K562 (cell line): ENCODE data around the gene TMEM273. TPM values are rescaled to one million over a fixed set of nuclear protein-coding genes. Genes with fewer than 3 reads are reported as not detected.

ENCODE experiments used
- CREB3L1 ChIP-seq: fragments of 450-650 bp; IDR thresholded peaks from 2 replicates; pipeline ENCODE4 v1.6.1; 2014; ENCODE audit warnings: low read depth, mild to moderate bottlenecking, moderate library complexity, borderline replicate concordance
- CTBP1 ChIP-seq: fragments of 450-650 bp; IDR thresholded peaks from 2 replicates; pipeline ENCODE4 v1.6.1; 2016; ENCODE audit warnings: borderline replicate concordance
- DACH1 ChIP-seq: fragments of 450-650 bp; IDR thresholded peaks from 2 replicates; pipeline ENCODE4 v1.6.1; 2018; ENCODE audit not compliant: partially characterized antibody
- E2F3 ChIP-seq: fragments of 250-450 bp; sonication (Bioruptor Pico); IDR thresholded peaks from 2 replicates; pipeline ENCODE4 v1.4.0; 2020; ENCODE audit warnings: mild to moderate bottlenecking
- MBD1 ChIP-seq: fragments of 250-450 bp; sonication (Bioruptor Pico); IDR thresholded peaks from 2 replicates; pipeline ENCODE4 v1.8.0; 2022; ENCODE audit warnings: inconsistent platforms
- MYC ChIP-seq, 2 experiments: fragments of 250-450 bp in 1 of 2; sonication (Bioruptor Pico) in 1 of 2; IDR thresholded peaks; 2 replicates each; pipeline versions ENCODE4 v1.5.1 to v1.6.1; 2012 to 2021; ENCODE audit warnings: low read depth in 2 of 2, borderline replicate concordance in 1 of 2, improper control_type of control experiment in 1 of 2, low read length in 1 of 2, mild to moderate bottlenecking in 1 of 2, moderate library complexity in 1 of 2
- XRCC4 ChIP-seq: IDR thresholded peaks from one replicate; pipeline ENCODE4 v1.6.1; 2011; ENCODE audit not compliant: insufficient read depth, insufficient read length; ENCODE audit errors: extremely low read depth
- ZC3H11A ChIP-seq: IDR thresholded peaks from 2 replicates; pipeline ENCODE4 v1.6.1; 2012; ENCODE audit warnings: low read depth, low read length, improper control_type of control experiment
- ZNF174 ChIP-seq: fragments of 250-450 bp; sonication (Bioruptor Pico); IDR thresholded peaks from 2 replicates; pipeline ENCODE4 v1.4.0; 2020; ENCODE audit warnings: mild to moderate bottlenecking
- ZSCAN29 ChIP-seq: fragments of 450-650 bp; IDR thresholded peaks from 2 replicates; pipeline ENCODE4 v1.6.1; 2017
- polyA plus RNA-seq, 8 experiments: library from polyadenylated mRNA; depleted of rRNA in 4 of 8; stranded (reverse) in 5 of 8; unstranded in 3 of 8; fragments of >200 nt; fragmentation: Nextera tagmentation in 2 of 8; fragmentation: Illumina TruSeq in 1 of 8; extraction: Ambion mirVana in 2 of 8; extraction: Trizol in 1 of 8; gene quantifications; 2 replicates each; pipeline versions ENCODE4 v1.2.1 to v1.2.3, GENCODE V29; 2011 to 2014; ENCODE audit warnings: inconsistent platforms in 1 of 8, missing spikeins in 1 of 8
- total RNA-seq, 7 experiments: library from RNA; depleted of rRNA in 6 of 7; stranded (reverse); fragments of >200 nt in 6 of 7; fragmentation: Illumina TruSeq in 2 of 7; extraction: Trizol in 2 of 7; gene quantifications; 2 replicates each; pipeline versions ENCODE4 v1.2.1 to v1.2.3, GENCODE V29; 2011 to 2021; ENCODE audit warnings: low replicate concordance in 1 of 7
- TF ChIP-seq, protein P1 (sequence below): fragments of 150-350 bp; IDR thresholded peaks from 2 replicates; pipeline ENCODE4 v1.6.1; 2014; ENCODE audit warnings: low read depth, mild to moderate bottlenecking, low read length, borderline replicate concordance
- TF ChIP-seq, protein P2 (sequence below): sonication (generic); formaldehyde crosslinking; IDR thresholded peaks from 2 replicates; pipeline ENCODE4 v1.8.0; 2022; ENCODE audit warnings: mild to moderate bottlenecking, missing genetic modification reagents
- TF ChIP-seq, protein P3 (sequence below): fragments of 250-450 bp; sonication (Bioruptor Pico); IDR thresholded peaks from 2 replicates; pipeline ENCODE4 v1.4.0; 2020; ENCODE audit warnings: mild to moderate bottlenecking, moderate library complexity
- TF ChIP-seq, protein P4 (sequence below): sonication (generic); formaldehyde crosslinking; IDR thresholded peaks from 2 replicates; pipeline ENCODE4 v1.4.0; 2020; ENCODE audit warnings: mild to moderate bottlenecking, missing genetic modification reagents

The TMEM273 gene
- total and polyA plus RNA-seq, 9 of the 15 experiments (the other 6 are each of a cell fraction or from before 2014, with no cell fraction given): 39.2 to 131 (median 95.6) TPM

DNA sequence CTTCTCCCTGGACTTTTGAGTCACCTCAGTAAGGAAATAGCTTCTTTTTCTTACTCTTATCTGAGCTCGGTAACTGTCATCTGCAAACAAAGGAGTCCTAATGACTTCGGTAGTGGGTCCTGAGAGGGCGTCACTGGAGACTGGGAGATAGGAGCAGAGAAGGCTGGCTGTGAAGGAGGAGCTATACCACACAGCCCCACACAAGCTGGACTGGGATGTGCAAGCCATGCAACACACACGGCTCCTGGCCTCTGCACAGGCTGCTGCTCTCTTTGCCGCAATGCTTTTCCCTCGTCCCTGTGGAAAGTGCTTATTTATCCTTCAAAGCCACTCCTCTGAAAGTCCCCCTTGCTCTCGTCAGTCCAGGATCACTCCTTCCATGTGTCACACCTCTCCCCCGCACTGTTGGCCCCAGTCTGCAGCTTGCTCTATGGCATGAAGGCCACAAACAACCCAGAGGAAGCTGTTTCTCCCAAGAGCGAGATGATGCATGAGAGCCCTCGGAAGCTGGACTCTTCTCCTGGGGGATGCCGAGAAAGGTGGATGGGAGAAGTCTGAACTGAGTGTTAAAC, 14.9 kb downstream of the TMEM273 start (continued):
- TF ChIP-seq, protein P1, sequence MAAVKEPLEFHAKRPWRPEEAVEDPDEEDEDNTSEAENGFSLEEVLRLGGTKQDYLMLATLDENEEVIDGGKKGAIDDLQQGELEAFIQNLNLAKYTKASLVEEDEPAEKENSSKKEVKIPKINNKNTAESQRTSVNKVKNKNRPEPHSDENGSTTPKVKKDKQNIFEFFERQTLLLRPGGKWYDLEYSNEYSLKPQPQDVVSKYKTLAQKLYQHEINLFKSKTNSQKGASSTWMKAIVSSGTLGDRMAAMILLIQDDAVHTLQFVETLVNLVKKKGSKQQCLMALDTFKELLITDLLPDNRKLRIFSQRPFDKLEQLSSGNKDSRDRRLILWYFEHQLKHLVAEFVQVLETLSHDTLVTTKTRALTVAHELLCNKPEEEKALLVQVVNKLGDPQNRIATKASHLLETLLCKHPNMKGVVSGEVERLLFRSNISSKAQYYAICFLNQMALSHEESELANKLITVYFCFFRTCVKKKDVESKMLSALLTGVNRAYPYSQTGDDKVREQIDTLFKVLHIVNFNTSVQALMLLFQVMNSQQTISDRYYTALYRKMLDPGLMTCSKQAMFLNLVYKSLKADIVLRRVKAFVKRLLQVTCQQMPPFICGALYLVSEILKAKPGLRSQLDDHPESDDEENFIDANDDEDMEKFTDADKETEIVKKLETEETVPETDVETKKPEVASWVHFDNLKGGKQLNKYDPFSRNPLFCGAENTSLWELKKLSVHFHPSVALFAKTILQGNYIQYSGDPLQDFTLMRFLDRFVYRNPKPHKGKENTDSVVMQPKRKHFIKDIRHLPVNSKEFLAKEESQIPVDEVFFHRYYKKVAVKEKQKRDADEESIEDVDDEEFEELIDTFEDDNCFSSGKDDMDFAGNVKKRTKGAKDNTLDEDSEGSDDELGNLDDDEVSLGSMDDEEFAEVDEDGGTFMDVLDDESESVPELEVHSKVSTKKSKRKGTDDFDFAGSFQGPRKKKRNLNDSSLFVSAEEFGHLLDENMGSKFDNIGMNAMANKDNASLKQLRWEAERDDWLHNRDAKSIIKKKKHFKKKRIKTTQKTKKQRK: no peak
- TF ChIP-seq ZNF174 (no peak), XRCC4 (no peak), ZC3H11A (no peak), CREB3L1 (no peak; the same call in 1 of the 2 replicates), E2F3 (CRISPR knock-in tag) (no peak), ZSCAN29 (no peak), CTBP1 (peak; percentile 92), DACH1 (peak; percentile 63), MYC (IDR thresholded peaks at IDR 0.05; ENCODE audit: low read depth, low read length) (no peak), MYC (CRISPR knock-in tag; IDR thresholded peaks at IDR 0.05; ENCODE audit: borderline replicate concordance, low read depth) (no peak), MBD1 (CRISPR knock-in tag) (no peak)
- TF ChIP-seq, protein P2, sequence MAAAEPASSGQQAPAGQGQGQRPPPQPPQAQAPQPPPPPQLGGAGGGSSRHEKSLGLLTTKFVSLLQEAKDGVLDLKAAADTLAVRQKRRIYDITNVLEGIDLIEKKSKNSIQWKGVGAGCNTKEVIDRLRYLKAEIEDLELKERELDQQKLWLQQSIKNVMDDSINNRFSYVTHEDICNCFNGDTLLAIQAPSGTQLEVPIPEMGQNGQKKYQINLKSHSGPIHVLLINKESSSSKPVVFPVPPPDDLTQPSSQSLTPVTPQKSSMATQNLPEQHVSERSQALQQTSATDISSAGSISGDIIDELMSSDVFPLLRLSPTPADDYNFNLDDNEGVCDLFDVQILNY (CRISPR knock-in tag): no peak
- TF ChIP-seq, protein P3, sequence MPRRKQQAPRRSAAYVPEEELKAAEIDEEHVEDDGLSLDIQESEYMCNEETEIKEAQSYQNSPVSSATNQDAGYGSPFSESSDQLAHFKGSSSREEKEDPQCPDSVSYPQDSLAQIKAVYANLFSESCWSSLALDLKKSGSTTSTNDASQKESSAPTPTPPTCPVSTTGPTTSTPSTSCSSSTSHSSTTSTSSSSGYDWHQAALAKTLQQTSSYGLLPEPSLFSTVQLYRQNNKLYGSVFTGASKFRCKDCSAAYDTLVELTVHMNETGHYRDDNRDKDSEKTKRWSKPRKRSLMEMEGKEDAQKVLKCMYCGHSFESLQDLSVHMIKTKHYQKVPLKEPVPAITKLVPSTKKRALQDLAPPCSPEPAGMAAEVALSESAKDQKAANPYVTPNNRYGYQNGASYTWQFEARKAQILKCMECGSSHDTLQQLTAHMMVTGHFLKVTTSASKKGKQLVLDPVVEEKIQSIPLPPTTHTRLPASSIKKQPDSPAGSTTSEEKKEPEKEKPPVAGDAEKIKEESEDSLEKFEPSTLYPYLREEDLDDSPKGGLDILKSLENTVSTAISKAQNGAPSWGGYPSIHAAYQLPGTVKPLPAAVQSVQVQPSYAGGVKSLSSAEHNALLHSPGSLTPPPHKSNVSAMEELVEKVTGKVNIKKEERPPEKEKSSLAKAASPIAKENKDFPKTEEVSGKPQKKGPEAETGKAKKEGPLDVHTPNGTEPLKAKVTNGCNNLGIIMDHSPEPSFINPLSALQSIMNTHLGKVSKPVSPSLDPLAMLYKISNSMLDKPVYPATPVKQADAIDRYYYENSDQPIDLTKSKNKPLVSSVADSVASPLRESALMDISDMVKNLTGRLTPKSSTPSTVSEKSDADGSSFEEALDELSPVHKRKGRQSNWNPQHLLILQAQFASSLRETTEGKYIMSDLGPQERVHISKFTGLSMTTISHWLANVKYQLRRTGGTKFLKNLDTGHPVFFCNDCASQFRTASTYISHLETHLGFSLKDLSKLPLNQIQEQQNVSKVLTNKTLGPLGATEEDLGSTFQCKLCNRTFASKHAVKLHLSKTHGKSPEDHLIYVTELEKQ (CRISPR knock-in tag): no peak
- TF ChIP-seq, protein P4, sequence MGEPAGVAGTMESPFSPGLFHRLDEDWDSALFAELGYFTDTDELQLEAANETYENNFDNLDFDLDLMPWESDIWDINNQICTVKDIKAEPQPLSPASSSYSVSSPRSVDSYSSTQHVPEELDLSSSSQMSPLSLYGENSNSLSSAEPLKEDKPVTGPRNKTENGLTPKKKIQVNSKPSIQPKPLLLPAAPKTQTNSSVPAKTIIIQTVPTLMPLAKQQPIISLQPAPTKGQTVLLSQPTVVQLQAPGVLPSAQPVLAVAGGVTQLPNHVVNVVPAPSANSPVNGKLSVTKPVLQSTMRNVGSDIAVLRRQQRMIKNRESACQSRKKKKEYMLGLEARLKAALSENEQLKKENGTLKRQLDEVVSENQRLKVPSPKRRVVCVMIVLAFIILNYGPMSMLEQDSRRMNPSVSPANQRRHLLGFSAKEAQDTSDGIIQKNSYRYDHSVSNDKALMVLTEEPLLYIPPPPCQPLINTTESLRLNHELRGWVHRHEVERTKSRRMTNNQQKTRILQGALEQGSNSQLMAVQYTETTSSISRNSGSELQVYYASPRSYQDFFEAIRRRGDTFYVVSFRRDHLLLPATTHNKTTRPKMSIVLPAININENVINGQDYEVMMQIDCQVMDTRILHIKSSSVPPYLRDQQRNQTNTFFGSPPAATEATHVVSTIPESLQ (CRISPR knock-in tag): no peak
